Activated naive CD4-positive, alpha-beta T cell treated with Interleukin-2 at 50 U/mL for 16 hours (primary cell): ENCODE results near the gene DRAP1.

ENCODE experiments used
- DNase-seq: peaks from one replicate; pipeline ENCODE4 v3.0.0-alpha.2; 2020

The DRAP1 gene

GRCh38 chr11:65965986-65966762 is 46.9 kb downstream of the DRAP1 start:
- DNase-seq = no peak

GRCh38 chr11:65967329-65967934 is 48.2 kb downstream of the DRAP1 start:
- DNase-seq = no peak

- no peak for DNase-seq
Measured at GRCh38 chr11:65968600-65969482, 49.6 kb downstream of the DRAP1 start.
